Activated CD8-positive, alpha-beta T cell treated with anti-CD3 and anti-CD28 coated beads, Interleukin-2, amount 10 ng/mL, durations not matched to agents 7 days and 5 days (primary cell): Measurements from ENCODE around the gene TACR1. TPM values are rescaled to one million over a fixed set of nuclear protein-coding genes. Genes with fewer than 3 reads are reported as not detected.

ENCODE experiments used
- ATAC-seq: fragments of 150-1000 bp; cut with Tn5 transposase; one replicate; pipeline ENCODE4 v1.10.0; 2021; ENCODE audit warnings: moderate library complexity
- CTCF ChIA-PET: fragments of 350-600 bp; sonication (Branson Sonifier 250); formaldehyde crosslinking; loops from one replicate; lab custom pipeline; 2021; ENCODE audit warnings: antibody characterized with exemption; lab: Charles Lee
- POLR2A ChIA-PET: fragments of 350-600 bp; sonication (Branson Sonifier 250); formaldehyde crosslinking; loops from one replicate; lab custom pipeline; 2021; ENCODE audit warnings: antibody characterized with exemption; lab: Charles Lee
- DNase-seq: peaks from one replicate; pipeline ENCODE4 v3.0.0-alpha.2; 2020
- H3K27ac Mint-ChIP-seq: one replicate; pipeline ENCODE4 v1.8.0; 2021; ENCODE audit warnings: mild to moderate bottlenecking, mixed read lengths
- H3K27me3 Mint-ChIP-seq: one replicate; pipeline ENCODE4 v1.8.0; 2021; ENCODE audit warnings: low read depth, mixed read lengths
- H3K36me3 Mint-ChIP-seq: one replicate; pipeline ENCODE4 v1.8.0; 2021; ENCODE audit warnings: low read depth, mixed read lengths
- H3K4me1 Mint-ChIP-seq: one replicate; pipeline ENCODE4 v1.8.0; 2021; ENCODE audit warnings: low read depth, mixed read lengths
- H3K4me3 Mint-ChIP-seq: one replicate; pipeline ENCODE4 v1.8.0; 2021; ENCODE audit warnings: mild to moderate bottlenecking, mixed read lengths
- H3K9me3 Mint-ChIP-seq: one replicate; pipeline ENCODE4 v1.8.0; 2022; ENCODE audit warnings: mixed read lengths; ENCODE audit not compliant: insufficient read depth
- total RNA-seq, 2 experiments: library from RNA; stranded (reverse); gene quantifications; one replicate each; pipeline ENCODE4 v1.2.3, GENCODE V29; 2021

Gene TACR1
- total RNA-seq, 2 experiments from 2014 or later, result not detected

DNA sequence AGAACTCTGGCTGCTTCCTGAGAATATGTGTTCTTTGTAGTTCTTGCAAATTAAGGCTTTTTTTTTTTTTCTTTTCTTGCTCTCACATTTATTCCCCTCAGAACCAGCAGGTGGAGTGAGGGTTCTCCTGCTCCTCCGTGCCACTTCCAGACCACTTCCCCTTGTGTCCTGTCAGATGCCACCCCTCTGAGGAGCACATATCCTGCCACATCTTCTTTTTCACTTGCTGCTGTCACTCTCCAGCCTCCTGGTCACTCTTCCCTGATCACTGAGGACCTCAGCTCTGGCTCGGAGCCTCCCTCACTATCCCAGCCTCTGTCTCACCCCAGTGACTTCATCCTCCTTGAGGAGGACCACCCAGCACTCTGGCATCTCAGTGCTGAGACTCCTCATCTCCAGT lies 100.5 kb downstream of the TACR1 start:
- ATAC-seq (no peak), DNase-seq (no peak)
- ChIA-PET CTCF (no interaction called here), POLR2A (no interaction called here)
- Mint-ChIP-seq H3K27ac (no peak overlapping the region), H3K27me3 (peaks cover 13% of the 10 kb centered on the region), H3K4me1 (no peaks in the 10 kb centered on the region), H3K36me3 (no peaks in the 10 kb centered on the region), H3K4me3 (no peak overlapping the region), H3K9me3 (peaks cover 3% of the 10 kb centered on the region)

DNA sequence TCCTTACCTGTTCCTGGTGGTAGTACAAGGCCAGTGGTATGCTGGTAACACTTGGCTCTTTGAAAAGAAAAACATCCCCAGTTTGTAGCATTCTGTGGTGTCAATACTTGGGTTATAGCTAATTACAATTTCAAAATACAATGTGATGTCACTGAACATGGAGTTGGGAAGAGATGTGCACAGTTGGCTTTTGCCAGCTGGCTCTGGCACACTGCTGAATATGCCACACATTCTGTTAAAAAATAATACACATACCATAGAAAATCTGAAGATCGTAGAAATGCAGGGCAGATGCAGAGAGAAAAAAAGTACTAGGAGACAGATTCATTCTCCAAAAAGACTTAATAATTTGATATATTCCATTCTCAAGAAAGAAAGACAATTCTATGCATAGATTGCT lies 101.5 kb downstream of the TACR1 start:
- no peak for ATAC-seq
- Mint-ChIP-seq H3K27ac (no peak overlapping the region), H3K27me3 (peaks cover 11% of the 10 kb centered on the region), H3K9me3 (peaks cover 3% of the 10 kb centered on the region), H3K4me3 (no peak overlapping the region), H3K36me3 (no peaks in the 10 kb centered on the region), H3K4me1 (no peaks in the 10 kb centered on the region)
- ChIA-PET CTCF (no interaction called here), POLR2A (no interaction called here)
- DNase-seq, result no peak

DNA sequence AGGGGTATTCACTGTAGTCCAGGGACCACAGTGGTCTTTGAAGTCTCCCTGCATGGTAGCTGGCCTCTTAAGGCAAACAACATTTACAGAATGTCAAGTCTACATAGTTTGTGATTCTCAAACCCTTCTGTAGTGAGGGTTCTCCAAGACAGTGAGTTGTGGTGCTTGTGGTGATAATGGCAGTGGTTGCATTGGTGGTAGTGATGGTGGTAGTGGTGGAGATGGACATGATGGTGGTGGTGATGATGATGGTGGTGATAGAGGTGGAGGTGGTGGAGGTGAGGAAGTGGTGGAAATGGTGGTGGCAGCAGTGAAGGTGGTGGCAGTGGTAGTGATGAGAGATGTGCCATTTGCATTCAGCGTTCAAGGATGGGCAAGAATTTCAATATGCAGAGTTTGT lies 104.9 kb downstream of the TACR1 start:
- ATAC-seq (no peak), DNase-seq (no peak)
- ChIA-PET CTCF (no interaction called here), POLR2A (no interaction called here)
- no peak overlapping the region for H3K4me3 Mint-ChIP-seq
- H3K36me3 Mint-ChIP-seq, result no peaks in the 10 kb centered on the region
- no peaks in the 10 kb centered on the region for H3K4me1 Mint-ChIP-seq
- H3K27ac Mint-ChIP-seq, result no peak overlapping the region
- no peaks in the 10 kb centered on the region for H3K9me3 Mint-ChIP-seq
- peaks cover 8% of the 10 kb centered on the region for H3K27me3 Mint-ChIP-seq

DNA sequence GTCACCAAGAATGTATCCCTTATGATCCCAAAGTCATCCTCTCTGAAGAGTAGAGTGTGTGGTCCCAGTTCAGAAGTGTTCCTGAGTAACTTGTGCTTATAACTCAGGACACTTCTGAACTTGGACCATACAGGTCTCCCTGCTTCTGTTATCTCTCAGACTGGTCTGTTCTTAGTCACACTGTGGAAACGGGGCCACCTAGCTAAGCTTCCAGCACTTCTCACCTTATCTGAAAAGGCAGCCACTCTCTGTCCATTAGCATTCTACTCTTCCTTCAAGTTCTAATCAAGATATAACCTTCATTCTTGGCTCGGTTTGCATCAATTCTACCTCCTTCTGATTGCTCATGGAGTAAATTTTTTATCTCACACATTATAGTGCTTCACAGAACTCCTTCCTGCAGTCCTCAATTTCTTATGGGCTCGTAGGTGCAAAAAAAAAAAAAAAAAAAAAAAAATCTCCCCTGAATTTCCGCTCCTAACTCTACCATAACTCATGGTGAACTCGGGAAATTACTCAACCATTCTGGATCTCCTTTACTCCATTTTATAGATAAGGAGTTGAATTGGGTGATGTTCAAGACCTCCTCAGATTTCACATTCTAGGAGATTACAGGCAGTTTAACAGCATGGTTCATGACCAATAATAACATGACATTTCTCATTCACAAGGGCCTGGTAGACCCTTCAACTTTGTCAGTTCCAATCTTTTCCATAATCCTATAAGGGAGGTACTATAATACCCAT lies 108.4 kb downstream of the TACR1 start:
- POLR2A ChIA-PET, result no interaction called here
- CTCF ChIA-PET, result no interaction called here
- Mint-ChIP-seq H3K27me3 (peaks cover 2% of the 10 kb centered on the region), H3K27ac (no peak overlapping the region), H3K36me3 (no peaks in the 10 kb centered on the region), H3K9me3 (no peaks in the 10 kb centered on the region), H3K4me1 (no peaks in the 10 kb centered on the region), H3K4me3 (no peak overlapping the region)
- no peak for DNase-seq
- ATAC-seq, result no peak

DNA sequence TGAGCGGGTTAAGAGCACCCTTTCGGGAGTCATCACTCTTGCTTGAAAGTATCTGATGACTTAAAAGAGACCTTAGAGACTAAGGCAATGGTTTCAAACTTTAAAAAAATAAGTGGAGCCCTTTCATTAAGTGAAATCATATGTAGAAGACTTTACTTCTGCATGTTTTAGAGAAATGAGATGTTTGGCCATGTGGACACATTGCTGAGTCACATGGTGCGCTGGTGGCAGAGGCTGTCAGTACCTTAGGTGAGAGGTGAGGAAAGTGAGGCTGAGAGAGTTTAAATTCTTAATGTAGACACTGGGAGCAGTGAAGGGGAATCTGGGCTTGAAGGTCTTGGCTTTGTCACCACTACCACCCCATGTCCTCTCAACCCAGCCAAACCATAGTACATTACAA lies 109.8 kb downstream of the TACR1 start:
- Mint-ChIP-seq H3K4me3 (no peak overlapping the region), H3K27ac (no peak overlapping the region), H3K4me1 (no peaks in the 10 kb centered on the region), H3K36me3 (no peaks in the 10 kb centered on the region), H3K9me3 (no peaks in the 10 kb centered on the region), H3K27me3 (peaks cover 2% of the 10 kb centered on the region)
- CTCF ChIA-PET, result no interaction called here
- POLR2A ChIA-PET, result no interaction called here
- no peak for ATAC-seq
- no peak for DNase-seq

DNA sequence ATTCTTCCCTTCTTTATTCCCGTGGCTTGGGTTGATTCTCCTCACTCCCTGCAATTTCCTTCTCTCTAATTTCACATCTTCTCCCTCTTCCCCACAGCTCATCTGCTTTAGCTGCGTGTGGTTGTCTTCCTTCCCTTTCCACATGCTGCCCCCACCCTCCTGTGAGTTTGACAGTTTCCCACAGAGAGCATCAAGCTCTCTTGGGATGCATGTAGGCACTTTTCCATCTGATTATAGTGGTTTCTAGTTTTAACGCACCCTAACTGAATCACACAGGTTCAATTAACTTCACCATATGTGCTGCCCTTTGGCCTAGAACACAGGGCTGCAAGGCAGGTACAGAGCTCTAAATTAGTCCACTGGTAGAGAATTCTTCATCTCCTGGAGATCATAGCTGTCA lies 110.5 kb downstream of the TACR1 start:
- Mint-ChIP-seq H3K36me3 (no peaks in the 10 kb centered on the region), H3K9me3 (no peaks in the 10 kb centered on the region), H3K27ac (no peak overlapping the region), H3K27me3 (no peaks in the 10 kb centered on the region), H3K4me3 (no peak overlapping the region), H3K4me1 (no peaks in the 10 kb centered on the region)
- ATAC-seq (no peak), DNase-seq (no peak)
- CTCF ChIA-PET, result no interaction called here
- POLR2A ChIA-PET, result no interaction called here

DNA sequence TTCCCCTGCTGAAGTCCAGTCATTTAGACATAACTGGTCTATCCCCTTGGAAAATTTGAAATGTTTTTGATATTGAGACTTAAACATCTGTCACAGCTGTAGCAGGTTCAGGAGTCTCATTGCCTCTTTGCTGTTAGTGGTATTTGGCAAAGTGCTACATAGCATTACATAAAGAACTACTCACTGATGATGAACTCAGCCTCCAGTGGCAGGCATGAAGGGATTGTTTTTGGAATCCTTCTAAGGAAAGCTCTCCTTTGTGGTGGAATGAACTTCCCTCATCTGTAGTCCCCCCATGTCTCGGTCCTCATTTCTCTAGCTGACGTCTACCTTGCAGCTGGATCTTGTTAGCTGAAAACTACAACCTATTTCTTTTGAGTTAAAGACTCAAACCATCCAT lies 111.6 kb downstream of the TACR1 start:
- Mint-ChIP-seq H3K27ac (no peak overlapping the region), H3K27me3 (no peaks in the 10 kb centered on the region), H3K9me3 (no peaks in the 10 kb centered on the region), H3K36me3 (no peaks in the 10 kb centered on the region), H3K4me3 (no peak overlapping the region), H3K4me1 (no peaks in the 10 kb centered on the region)
- ChIA-PET CTCF (no interaction called here), POLR2A (no interaction called here)
- ATAC-seq, result no peak
- no peak for DNase-seq

DNA sequence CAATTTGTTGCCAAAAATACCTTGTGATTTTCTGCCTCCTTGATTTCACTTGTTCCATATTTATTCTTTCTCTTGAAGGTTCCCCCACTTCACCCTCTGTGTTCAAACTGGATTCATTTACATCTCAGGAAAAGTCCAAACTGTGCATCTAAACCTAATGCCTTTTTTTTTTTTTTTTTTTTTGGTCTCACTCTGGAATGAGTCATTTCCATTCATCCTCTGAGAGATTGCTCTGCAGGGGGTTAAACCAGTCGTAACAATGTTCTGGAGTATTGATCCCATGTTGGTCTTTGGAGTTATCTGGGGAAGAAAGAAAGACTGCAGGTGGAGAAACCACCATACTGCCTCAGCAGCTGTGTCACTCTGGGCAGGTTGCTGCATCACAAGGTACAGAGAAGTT lies 119.7 kb downstream of the TACR1 start:
- Mint-ChIP-seq H3K36me3 (no peaks in the 10 kb centered on the region), H3K9me3 (no peaks in the 10 kb centered on the region), H3K27me3 (no peaks in the 10 kb centered on the region), H3K27ac (no peak overlapping the region), H3K4me3 (no peak overlapping the region), H3K4me1 (no peaks in the 10 kb centered on the region)
- no peak for DNase-seq
- POLR2A ChIA-PET, result no interaction called here
- CTCF ChIA-PET, result no interaction called here
- ATAC-seq, result no peak

DNA sequence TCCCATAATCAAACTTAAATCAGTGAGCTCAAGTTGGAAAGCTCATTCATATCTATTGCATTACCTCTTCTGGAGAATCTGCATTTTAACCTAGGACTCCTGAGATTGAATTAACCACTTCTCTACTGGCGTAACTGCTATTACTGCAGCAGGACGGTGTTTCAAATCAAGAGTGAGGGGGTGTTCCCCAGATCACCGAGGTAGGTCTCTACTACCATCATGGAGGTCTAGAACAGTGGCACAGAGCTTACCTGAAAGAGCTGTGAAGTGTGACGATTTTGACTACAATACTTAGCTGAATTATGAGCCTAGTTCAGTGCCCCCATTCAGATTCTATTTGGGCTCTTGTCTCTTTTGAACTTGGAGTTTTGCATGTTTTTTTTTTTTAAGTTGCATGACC lies 121.4 kb downstream of the TACR1 start:
- Mint-ChIP-seq H3K4me1 (no peaks in the 10 kb centered on the region), H3K27ac (no peak overlapping the region), H3K9me3 (no peaks in the 10 kb centered on the region), H3K4me3 (no peak overlapping the region), H3K36me3 (no peaks in the 10 kb centered on the region), H3K27me3 (no peaks in the 10 kb centered on the region)
- ATAC-seq (no peak), DNase-seq (no peak)
- ChIA-PET CTCF (interaction anchor here (0.7 to 1.2 kb wide), 2 partner anchors 12 to 14 kb away, joined by 3 read pairs; no protein-coding TSS in a partner anchor), POLR2A (no interaction called here)

DNA sequence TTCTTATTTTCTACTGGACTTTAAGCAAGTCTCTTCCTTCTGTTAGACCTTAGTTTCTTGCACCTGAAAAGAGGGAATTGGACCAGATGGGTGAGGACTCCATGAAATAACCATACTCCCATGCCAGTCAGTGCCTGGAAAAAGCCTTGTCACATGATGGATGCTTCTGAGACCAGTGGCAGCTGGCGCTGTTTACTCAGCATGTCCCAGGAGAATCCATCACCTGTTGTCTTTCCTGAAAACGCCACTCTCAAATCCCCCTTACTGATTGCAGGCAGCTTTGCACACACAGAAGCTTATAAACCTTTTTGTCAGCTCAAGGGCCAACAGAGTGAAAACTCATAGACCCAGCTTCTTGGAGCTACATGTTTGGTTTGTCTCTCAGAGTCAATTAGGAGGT lies 123.2 kb downstream of the TACR1 start:
- POLR2A ChIA-PET, result no interaction called here
- no peaks in the 10 kb centered on the region for H3K4me1 Mint-ChIP-seq
- H3K36me3 Mint-ChIP-seq, result no peaks in the 10 kb centered on the region
- H3K27me3 Mint-ChIP-seq, result no peaks in the 10 kb centered on the region
- CTCF ChIA-PET, result interaction anchor here (3.3 kb wide), 1 partner anchor 11 kb away, joined by 14 read pairs; no protein-coding TSS in a partner anchor
- H3K27ac Mint-ChIP-seq, result no peak overlapping the region
- no peak overlapping the region for H3K4me3 Mint-ChIP-seq
- H3K9me3 Mint-ChIP-seq, result no peaks in the 10 kb centered on the region
- no peak for ATAC-seq
- no peak for DNase-seq

DNA sequence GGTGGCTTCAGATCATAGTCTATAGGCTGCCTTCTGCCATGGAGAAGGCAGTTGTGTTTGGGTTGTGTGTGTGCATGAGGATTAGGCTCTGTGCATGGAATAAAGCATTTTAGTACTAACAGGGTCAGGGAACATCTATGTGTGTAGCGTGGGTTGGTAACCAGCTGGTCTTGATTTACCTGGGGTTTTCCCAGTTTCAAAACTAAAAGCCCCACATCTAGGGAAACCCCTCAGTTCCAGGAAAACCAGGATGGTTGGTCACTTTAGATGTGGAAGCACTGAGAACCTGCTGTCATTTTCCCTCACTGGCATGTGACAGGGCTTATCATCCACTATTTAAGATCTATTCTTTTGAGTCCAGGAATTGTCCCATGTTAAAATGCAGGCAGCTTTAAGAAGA lies 124.6 kb downstream of the TACR1 start:
- H3K4me3 Mint-ChIP-seq, result no peak overlapping the region
- no peaks in the 10 kb centered on the region for H3K27me3 Mint-ChIP-seq
- H3K36me3 Mint-ChIP-seq, result no peaks in the 10 kb centered on the region
- ChIA-PET CTCF (interaction anchor here (0.7 to 3.3 kb wide), 2 partner anchors 10 to 29 kb away, joined by 3 to 14 read pairs; no protein-coding TSS in a partner anchor), POLR2A (no interaction called here)
- H3K9me3 Mint-ChIP-seq, result no peaks in the 10 kb centered on the region
- DNase-seq (no peak), ATAC-seq (no peak)
- no peaks in the 10 kb centered on the region for H3K4me1 Mint-ChIP-seq
- H3K27ac Mint-ChIP-seq, result no peak overlapping the region

DNA sequence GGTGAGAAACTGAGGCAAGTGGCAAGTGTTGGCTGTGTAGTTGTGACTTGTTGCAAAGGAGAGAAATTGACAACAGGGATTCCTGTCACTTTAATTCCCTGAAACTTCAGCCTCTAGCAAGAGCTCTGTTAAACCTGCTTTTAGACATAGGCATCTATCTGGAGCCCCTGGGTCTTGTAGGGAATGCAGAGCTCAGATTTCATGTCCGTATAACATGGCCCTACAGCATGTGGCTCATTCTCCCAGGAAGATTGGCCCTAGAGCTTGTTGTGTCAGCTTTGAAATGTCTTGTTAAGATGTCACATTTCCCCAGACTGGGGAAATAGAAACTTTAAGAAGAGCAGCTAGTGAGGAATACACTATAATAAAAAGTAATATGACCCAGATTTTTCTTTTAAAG lies 125.1 kb downstream of the TACR1 start:
- CTCF ChIA-PET, result interaction anchor here (0.7 to 3.3 kb wide), 2 partner anchors 9 to 28 kb away, joined by 3 to 14 read pairs; no protein-coding TSS in a partner anchor
- H3K9me3 Mint-ChIP-seq, result no peaks in the 10 kb centered on the region
- no peaks in the 10 kb centered on the region for H3K27me3 Mint-ChIP-seq

DNA sequence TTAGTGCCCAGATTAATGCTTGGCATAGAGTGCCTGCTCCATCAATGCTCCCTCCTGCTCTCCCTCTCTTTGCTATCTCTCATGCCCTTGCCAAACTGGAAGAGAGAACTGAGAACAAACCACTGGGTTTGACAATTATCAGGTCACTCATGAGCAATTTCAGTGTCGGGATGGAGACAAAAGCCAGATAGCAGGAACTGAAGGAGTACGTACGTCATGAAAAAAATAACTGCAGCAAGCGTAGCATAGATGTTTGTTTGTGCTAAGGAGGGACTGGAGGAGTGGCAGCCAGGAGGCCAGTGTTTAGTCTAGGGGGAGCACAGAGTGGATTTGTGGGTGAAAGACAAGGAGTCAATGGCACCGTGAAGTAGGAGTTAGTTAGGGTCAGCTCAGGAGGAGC lies 127.6 kb downstream of the TACR1 start:
- DNase-seq (no peak), ATAC-seq (no peak)
- no peak overlapping the region for H3K4me3 Mint-ChIP-seq
- no peaks in the 10 kb centered on the region for H3K27me3 Mint-ChIP-seq
- no peaks in the 10 kb centered on the region for H3K36me3 Mint-ChIP-seq
- no peak overlapping the region for H3K27ac Mint-ChIP-seq
- ChIA-PET CTCF (no interaction called here), POLR2A (no interaction called here)
- no peaks in the 10 kb centered on the region for H3K4me1 Mint-ChIP-seq
- H3K9me3 Mint-ChIP-seq, result no peaks in the 10 kb centered on the region

More for the DNA sequence above, 125.1 kb downstream of the TACR1 start:
- no peak overlapping the region for H3K4me3 Mint-ChIP-seq
- DNase-seq (no peak), ATAC-seq (no peak)
- H3K27ac Mint-ChIP-seq, result no peak overlapping the region
- no peaks in the 10 kb centered on the region for H3K36me3 Mint-ChIP-seq
- POLR2A ChIA-PET, result no interaction called here
- H3K4me1 Mint-ChIP-seq, result no peaks in the 10 kb centered on the region
